ENCODE data around the gene PTPRM. TPM values are rescaled to one million over a fixed set of nuclear protein-coding genes. Genes with fewer than 3 reads are reported as not detected.

The PTPRM gene
- polyA plus RNA-seq, 4 donors = 2.2 to 31.4 (median 18.1) TPM

DNA sequence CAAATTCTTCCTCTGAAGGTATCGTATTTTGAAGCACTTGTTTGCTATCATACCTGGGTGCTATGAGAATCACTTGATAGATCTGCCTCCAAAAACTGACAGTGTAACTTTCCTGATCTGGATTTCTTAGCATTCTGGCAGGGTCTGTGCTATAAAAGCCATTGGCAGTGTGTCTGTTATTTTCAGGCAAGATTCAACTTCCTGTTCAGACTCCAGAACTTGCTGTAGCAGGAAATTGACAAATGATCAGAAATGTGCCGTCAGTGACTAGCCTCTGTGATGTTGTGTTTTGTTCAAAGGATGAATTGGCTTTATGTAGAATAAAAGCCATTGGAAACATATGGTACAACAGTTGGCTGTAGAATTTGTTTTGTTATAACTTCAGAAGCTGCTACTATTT is 273.3 kb downstream of the PTPRM start:
- H3K9me3 ChIP-seq (ENCODE audit: control insufficient read depth in 2 of 2, insufficient read depth in 1 of 2, low read depth in 1 of 2, low read length in 1 of 2) = peaks cover 0 to 10% of the 10 kb centered on the region in 2 donors
- H3K4me3 ChIP-seq (ENCODE audit: low read depth in 1 of 3, low read length in 3 of 3) = no peak overlapping the region
- DNase-seq (no peak), FAIRE-seq (no peak)
- 42 to 65% (median 47%) methylated on average over 2 of the region's 2 CpGs for WGBS, 3 donors
- H3K27ac ChIP-seq (ENCODE audit: low read depth in 1 of 3, low read length in 2 of 3) = no peak overlapping the region
- H3K36me3 ChIP-seq (ENCODE audit: control insufficient read depth in 3 of 3, insufficient read depth in 2 of 3, low read depth in 1 of 3, low read length in 3 of 3) = no peaks in the 10 kb centered on the region
- H3K4me1 ChIP-seq (ENCODE audit: control insufficient read depth in 3 of 3, insufficient read depth in 2 of 3, low read depth in 1 of 3, low read length in 2 of 3) = no peaks in the 10 kb centered on the region
- no peaks in the 10 kb centered on the region for H3K27me3 ChIP-seq (ENCODE audit: control insufficient read depth in 3 of 3, insufficient read depth in 3 of 3, low read length in 3 of 3)

DNA sequence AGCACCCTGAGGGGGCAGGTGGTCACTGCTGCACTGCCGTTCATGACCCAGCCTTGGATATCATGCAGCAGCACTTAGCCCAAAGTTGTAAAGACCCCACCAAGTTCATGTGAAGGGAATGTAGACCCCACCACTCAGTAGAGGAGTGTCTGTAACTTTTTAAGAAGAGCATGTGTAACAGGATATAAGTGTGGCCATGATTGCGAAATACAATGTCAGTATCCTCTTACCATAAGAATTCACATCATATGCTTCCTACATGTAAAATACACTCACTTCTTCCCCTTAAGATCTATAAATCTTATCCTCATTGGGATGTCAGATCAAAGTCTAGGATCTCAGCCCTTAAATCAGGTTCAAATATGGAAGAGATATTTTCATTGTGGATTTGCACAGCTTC is 276.9 kb downstream of the PTPRM start:
- H3K36me3 ChIP-seq (ENCODE audit: control insufficient read depth in 3 of 3, insufficient read depth in 2 of 3, low read depth in 1 of 3, low read length in 3 of 3) = no peaks in the 10 kb centered on the region
- peaks cover 0 to 10% of the 10 kb centered on the region in 2 donors for H3K9me3 ChIP-seq (ENCODE audit: control insufficient read depth in 2 of 2, insufficient read depth in 1 of 2, low read depth in 1 of 2, low read length in 1 of 2)
- 94 to 98% (median 96%) methylated on average over 2 of the region's 2 CpGs for WGBS, 3 donors
- H3K4me1 ChIP-seq (ENCODE audit: control insufficient read depth in 3 of 3, insufficient read depth in 2 of 3, low read depth in 1 of 3, low read length in 2 of 3) = no peaks in the 10 kb centered on the region
- H3K4me3 ChIP-seq (ENCODE audit: low read depth in 1 of 3, low read length in 3 of 3) = no peak overlapping the region
- no peaks in the 10 kb centered on the region for H3K27me3 ChIP-seq (ENCODE audit: control insufficient read depth in 3 of 3, insufficient read depth in 3 of 3, low read length in 3 of 3)
- no peak for FAIRE-seq
- no peak overlapping the region for H3K27ac ChIP-seq (ENCODE audit: low read depth in 1 of 3, low read length in 2 of 3)
- DNase-seq = no peak

DNA sequence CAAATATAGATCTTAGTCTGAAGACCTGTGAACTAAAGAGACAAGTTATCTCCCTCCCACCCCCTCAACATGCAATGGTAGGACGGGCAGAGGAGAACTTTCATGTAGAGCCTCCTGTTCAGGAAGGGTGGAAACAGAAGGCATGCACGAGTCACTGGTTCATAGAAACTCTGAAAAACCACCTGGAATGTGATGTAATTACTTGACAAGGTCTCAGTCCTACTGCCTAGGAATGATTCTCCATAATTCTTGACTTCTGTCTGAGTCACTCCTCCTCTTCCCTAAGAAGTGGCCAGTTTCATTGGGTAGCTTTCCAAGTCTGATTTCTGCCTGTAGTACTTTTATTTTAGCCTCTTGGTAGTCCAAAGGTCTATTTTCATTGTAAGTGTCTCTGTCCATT is 277.3 kb downstream of the PTPRM start:
- Histone ChIP-seq H3K27ac (ENCODE audit: low read depth in 1 of 3, low read length in 2 of 3) (no peak overlapping the region), H3K36me3 (ENCODE audit: control insufficient read depth in 3 of 3, insufficient read depth in 2 of 3, low read depth in 1 of 3, low read length in 3 of 3) (no peaks in the 10 kb centered on the region), H3K4me3 (ENCODE audit: low read depth in 1 of 3, low read length in 3 of 3) (no peak overlapping the region), H3K4me1 (ENCODE audit: control insufficient read depth in 3 of 3, insufficient read depth in 2 of 3, low read depth in 1 of 3, low read length in 2 of 3) (no peaks in the 10 kb centered on the region), H3K27me3 (ENCODE audit: control insufficient read depth in 3 of 3, insufficient read depth in 3 of 3, low read length in 3 of 3) (no peaks in the 10 kb centered on the region), H3K9me3 (ENCODE audit: control insufficient read depth in 2 of 2, insufficient read depth in 1 of 2, low read depth in 1 of 2, low read length in 1 of 2) (peaks cover 0 to 10% of the 10 kb centered on the region in 2 donors)
- no peak for DNase-seq
- no peak for FAIRE-seq
- 80 to 88% (median 85%) methylated on average over 2 of the region's 2 CpGs for WGBS, 3 donors

DNA sequence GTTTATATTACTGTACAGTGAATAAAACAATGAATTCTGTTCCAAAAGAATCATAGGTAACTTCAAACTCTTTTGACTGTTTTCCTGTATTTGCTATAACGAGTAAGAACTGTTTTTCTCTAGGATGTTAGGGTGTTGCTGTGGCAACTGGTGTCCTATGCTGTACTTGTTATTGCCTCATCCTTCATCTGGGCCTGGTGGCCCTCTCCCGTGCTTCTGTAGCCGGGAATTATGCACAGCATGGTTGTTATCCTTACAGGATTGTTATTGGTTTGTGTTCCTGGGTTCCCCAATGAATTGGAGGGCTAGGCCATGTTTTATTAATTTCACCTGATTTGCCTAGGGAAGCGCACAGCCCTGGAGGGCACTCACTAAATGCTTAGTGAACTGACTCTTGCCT is 279.2 kb downstream of the PTPRM start:
- Histone ChIP-seq H3K36me3 (ENCODE audit: control insufficient read depth in 3 of 3, insufficient read depth in 2 of 3, low read depth in 1 of 3, low read length in 3 of 3) (no peaks in the 10 kb centered on the region), H3K4me1 (ENCODE audit: control insufficient read depth in 3 of 3, insufficient read depth in 2 of 3, low read depth in 1 of 3, low read length in 2 of 3) (no peaks in the 10 kb centered on the region), H3K27me3 (ENCODE audit: control insufficient read depth in 3 of 3, insufficient read depth in 3 of 3, low read length in 3 of 3) (no peaks in the 10 kb centered on the region), H3K4me3 (ENCODE audit: low read depth in 1 of 3, low read length in 3 of 3) (no peak overlapping the region), H3K9me3 (ENCODE audit: control insufficient read depth in 2 of 2, insufficient read depth in 1 of 2, low read depth in 1 of 2, low read length in 1 of 2) (peaks cover 0 to 10% of the 10 kb centered on the region in 2 donors), H3K27ac (ENCODE audit: low read depth in 1 of 3, low read length in 2 of 3) (no peak overlapping the region)
- WGBS, 3 donors = 73 to 86% (median 80%) methylated on average over 4 of the region's 4 CpGs
- FAIRE-seq (no peak), DNase-seq (no peak)

DNA sequence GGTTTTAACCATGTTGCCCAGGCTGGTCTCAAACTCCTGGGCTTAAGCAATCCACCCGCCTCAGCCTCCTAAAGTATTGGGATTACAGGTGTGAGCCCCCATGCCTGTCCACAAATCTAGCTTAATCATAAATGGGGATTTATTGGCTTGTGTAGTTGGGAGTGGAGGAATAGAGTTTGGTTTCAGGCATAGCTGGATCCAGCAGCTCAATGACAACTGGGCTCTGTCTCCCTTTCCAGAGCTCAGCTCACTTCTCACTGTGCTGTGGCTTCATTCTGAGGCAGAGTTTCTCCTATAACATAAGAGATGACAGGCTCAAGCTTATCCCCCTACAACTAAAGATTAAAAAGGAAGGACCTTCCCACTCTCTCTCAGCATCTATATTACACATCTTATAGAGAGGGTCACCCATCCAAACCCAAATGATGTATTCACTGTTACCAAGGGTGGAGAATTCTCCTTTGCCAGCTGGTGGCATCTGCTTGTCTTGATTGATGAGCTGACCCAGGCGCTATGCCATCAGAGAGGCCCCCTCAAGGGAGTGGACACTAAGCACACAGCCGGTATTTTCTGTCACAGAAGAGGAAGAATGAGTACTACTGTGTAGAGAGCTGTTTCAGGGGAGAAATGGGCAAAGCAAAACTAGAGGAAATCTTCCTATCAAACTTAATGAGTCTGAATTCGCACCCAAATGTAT is 280.4 kb downstream of the PTPRM start:
- no peak for FAIRE-seq
- H3K9me3 ChIP-seq (ENCODE audit: control insufficient read depth in 2 of 2, insufficient read depth in 1 of 2, low read depth in 1 of 2, low read length in 1 of 2) = peaks cover 0 to 10% of the 10 kb centered on the region in 2 donors
- no peaks in the 10 kb centered on the region for H3K36me3 ChIP-seq (ENCODE audit: control insufficient read depth in 3 of 3, insufficient read depth in 2 of 3, low read depth in 1 of 3, low read length in 3 of 3)
- no peak overlapping the region for H3K27ac ChIP-seq (ENCODE audit: low read depth in 1 of 3, low read length in 2 of 3)
- DNase-seq = no peak
- H3K27me3 ChIP-seq (ENCODE audit: control insufficient read depth in 3 of 3, insufficient read depth in 3 of 3, low read length in 3 of 3) = no peaks in the 10 kb centered on the region
- no peak overlapping the region for H3K4me3 ChIP-seq (ENCODE audit: low read depth in 1 of 3, low read length in 3 of 3)
- whole genome bisulfite sequencing, 3 donors = 83 to 91% (median 88%) methylated on average over 4 of the region's 4 CpGs
- no peaks in the 10 kb centered on the region for H3K4me1 ChIP-seq (ENCODE audit: control insufficient read depth in 3 of 3, insufficient read depth in 2 of 3, low read depth in 1 of 3, low read length in 2 of 3)

DNA sequence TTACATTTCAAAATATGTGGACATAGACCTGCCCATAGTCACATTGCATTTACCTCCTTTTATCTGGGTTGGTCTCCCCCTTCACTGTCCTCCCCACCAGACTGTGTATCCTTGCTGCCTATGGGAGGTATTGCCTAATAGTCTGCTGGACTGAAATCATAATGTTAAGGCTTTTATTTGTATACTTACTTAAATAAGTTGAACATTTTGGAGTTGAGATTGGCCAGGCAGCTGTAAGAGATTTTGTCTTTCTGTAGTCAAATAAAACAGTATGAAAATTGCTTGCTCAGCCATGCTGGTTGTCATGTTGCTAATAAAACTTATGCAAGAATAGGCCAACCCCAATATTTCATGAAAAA is 280.9 kb downstream of the PTPRM start:
- no peak for DNase-seq
- H3K9me3 ChIP-seq (ENCODE audit: control insufficient read depth in 2 of 2, insufficient read depth in 1 of 2, low read depth in 1 of 2, low read length in 1 of 2) = peaks cover 0 to 10% of the 10 kb centered on the region in 2 donors
- no peak for FAIRE-seq
- H3K27ac ChIP-seq (ENCODE audit: low read depth in 1 of 3, low read length in 2 of 3) = no peak overlapping the region
- H3K36me3 ChIP-seq (ENCODE audit: control insufficient read depth in 3 of 3, insufficient read depth in 2 of 3, low read depth in 1 of 3, low read length in 3 of 3) = no peaks in the 10 kb centered on the region
- peak overlapping the region in 1 of 3 donors; percentile 9 for H3K4me3 ChIP-seq (ENCODE audit: low read depth in 1 of 3, low read length in 3 of 3)
- no peaks in the 10 kb centered on the region for H3K4me1 ChIP-seq (ENCODE audit: control insufficient read depth in 3 of 3, insufficient read depth in 2 of 3, low read depth in 1 of 3, low read length in 2 of 3)
- no peaks in the 10 kb centered on the region for H3K27me3 ChIP-seq (ENCODE audit: control insufficient read depth in 3 of 3, insufficient read depth in 3 of 3, low read length in 3 of 3)

- DNase-seq (no peak), FAIRE-seq (no peak)
- H3K36me3 ChIP-seq (ENCODE audit: control insufficient read depth in 3 of 3, insufficient read depth in 2 of 3, low read depth in 1 of 3, low read length in 3 of 3) = no peaks in the 10 kb centered on the region
- H3K27ac ChIP-seq (ENCODE audit: low read depth in 1 of 3, low read length in 2 of 3) = no peak overlapping the region
- H3K4me3 ChIP-seq (ENCODE audit: low read depth in 1 of 3, low read length in 3 of 3) = no peak overlapping the region
- H3K27me3 ChIP-seq (ENCODE audit: control insufficient read depth in 3 of 3, insufficient read depth in 3 of 3, low read length in 3 of 3) = no peaks in the 10 kb centered on the region
- H3K9me3 ChIP-seq (ENCODE audit: control insufficient read depth in 2 of 2, insufficient read depth in 1 of 2, low read depth in 1 of 2, low read length in 1 of 2) = no peaks in the 10 kb centered on the region
- no peaks in the 10 kb centered on the region for H3K4me1 ChIP-seq (ENCODE audit: control insufficient read depth in 3 of 3, insufficient read depth in 2 of 3, low read depth in 1 of 3, low read length in 2 of 3)
Measured at GRCh38 chr18:7850446-7850845, 283.3 kb downstream of the PTPRM start.

GRCh38 chr18:7855028-7855427 is 287.9 kb downstream of the PTPRM start:
- H3K4me1 ChIP-seq (ENCODE audit: control insufficient read depth in 3 of 3, insufficient read depth in 2 of 3, low read depth in 1 of 3, low read length in 2 of 3) = no peaks in the 10 kb centered on the region
- DNase-seq = no peak
- no peaks in the 10 kb centered on the region for H3K9me3 ChIP-seq (ENCODE audit: control insufficient read depth in 2 of 2, insufficient read depth in 1 of 2, low read depth in 1 of 2, low read length in 1 of 2)
- no peak overlapping the region for H3K4me3 ChIP-seq (ENCODE audit: low read depth in 1 of 3, low read length in 3 of 3)
- H3K27me3 ChIP-seq (ENCODE audit: control insufficient read depth in 3 of 3, insufficient read depth in 3 of 3, low read length in 3 of 3) = no peaks in the 10 kb centered on the region
- WGBS, 3 donors = 96 to 100% (median 96%) methylated on average over 1 of the region's 1 CpG
- no peaks in the 10 kb centered on the region for H3K36me3 ChIP-seq (ENCODE audit: control insufficient read depth in 3 of 3, insufficient read depth in 2 of 3, low read depth in 1 of 3, low read length in 3 of 3)
- no peak overlapping the region for H3K27ac ChIP-seq (ENCODE audit: low read depth in 1 of 3, low read length in 2 of 3)
- FAIRE-seq = no peak

DNA sequence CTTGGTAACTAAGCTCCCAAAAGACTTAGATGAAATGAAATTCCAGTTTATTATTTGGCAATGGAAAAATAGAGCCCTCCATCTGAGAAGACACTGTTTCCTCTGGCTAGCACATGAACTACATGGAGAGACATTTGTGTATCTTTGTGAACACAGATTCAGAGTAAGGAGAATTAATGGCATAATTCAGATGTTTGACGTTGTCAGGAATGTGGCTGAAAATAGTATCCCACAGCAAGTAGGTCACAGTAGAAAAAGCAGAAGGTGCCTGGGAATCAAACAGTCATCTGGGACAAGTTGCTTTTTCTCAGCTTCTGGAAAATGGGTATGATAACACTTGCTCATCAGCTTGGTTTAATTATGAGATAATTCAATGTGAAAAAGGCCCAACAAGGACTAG is 288.6 kb downstream of the PTPRM start:
- no peaks in the 10 kb centered on the region for H3K27me3 ChIP-seq (ENCODE audit: control insufficient read depth in 3 of 3, insufficient read depth in 3 of 3, low read length in 3 of 3)
- no peak for DNase-seq
- H3K36me3 ChIP-seq (ENCODE audit: control insufficient read depth in 3 of 3, insufficient read depth in 2 of 3, low read depth in 1 of 3, low read length in 3 of 3) = no peaks in the 10 kb centered on the region
- no peak overlapping the region for H3K4me3 ChIP-seq (ENCODE audit: low read depth in 1 of 3, low read length in 3 of 3)
- H3K9me3 ChIP-seq (ENCODE audit: control insufficient read depth in 2 of 2, insufficient read depth in 1 of 2, low read depth in 1 of 2, low read length in 1 of 2) = no peaks in the 10 kb centered on the region
- no peaks in the 10 kb centered on the region for H3K4me1 ChIP-seq (ENCODE audit: control insufficient read depth in 3 of 3, insufficient read depth in 2 of 3, low read depth in 1 of 3, low read length in 2 of 3)
- H3K27ac ChIP-seq (ENCODE audit: low read depth in 1 of 3, low read length in 2 of 3) = no peak overlapping the region
- 6 to 41% (median 36%) methylated on average over 1 of the region's 1 CpG for WGBS, 3 donors
- FAIRE-seq = no peak
